GM18517 (cell line): ENCODE measurements around the gene CBR1.

Source experiments
- ATAC-seq: cut with Tn5 transposase; IDR thresholded peaks from one replicate; pipeline ENCODE4 v1.9.1; 2021; ENCODE audit warnings: mild to moderate bottlenecking, moderate library complexity; ENCODE audit not compliant: unreplicated experiment

CBR1 gene

GRCh38 chr21:36113647-36114428, 44.0 kb downstream of the CBR1 start:
- ATAC-seq, result no peak

- no peak for ATAC-seq
Measured at GRCh38 chr21:36115138-36115730, 45.4 kb downstream of the CBR1 start.

GRCh38 chr21:36117286-36117741, 47.5 kb downstream of the CBR1 start:
- no peak for ATAC-seq

GRCh38 chr21:36120304-36120888, 50.6 kb downstream of the CBR1 start:
- no peak for ATAC-seq
